GM23338 (cell line): ENCODE results near the gene CHRDL2. TPM values are rescaled to one million over a fixed set of nuclear protein-coding genes. Genes with fewer than 3 reads are reported as not detected.

Source experiments
- ATAC-seq: fragments of 200-7000 bp; cut with Tn5 transposase; 3 replicates; pipeline ENCODE4 v1.9.1; 2020
- DNase-seq: peaks from one replicate; pipeline ENCODE4 v3.0.0-alpha.2; 2015; ENCODE audit warnings: low spot score
- H2AFZ ChIP-seq: fragments of 200-600 bp; sonication (generic); 2 replicates; pipeline ENCODE4 v1.8.0; 2016; ENCODE audit warnings: antibody characterized with exemption, mild to moderate bottlenecking, moderate library complexity
- H3F3A ChIP-seq: fragments of 200-600 bp; sonication (generic); replicated peaks from 2 replicates; pipeline ENCODE4 v1.8.0; 2017; ENCODE audit warnings: antibody characterized with exemption, mixed run types, low read depth
- H3K27ac ChIP-seq: fragments of 200-600 bp; sonication (generic); 2 replicates; pipeline ENCODE4 v1.6.1; 2016; ENCODE audit warnings: low read depth
- H3K27me3 ChIP-seq: fragments of 200-600 bp; sonication (generic); 2 replicates; pipeline ENCODE4 v1.8.0; 2016; ENCODE audit warnings: mild to moderate bottlenecking, mixed run types, moderate library complexity; ENCODE audit not compliant: insufficient read depth
- H3K36me3 ChIP-seq: fragments of 200-600 bp; sonication (generic); 2 replicates; pipeline ENCODE4 v1.8.0; 2016; ENCODE audit warnings: mild to moderate bottlenecking; ENCODE audit not compliant: insufficient read depth
- H3K4me1 ChIP-seq: fragments of 200-600 bp; sonication (generic); 2 replicates; pipeline ENCODE4 v1.8.0; 2016; ENCODE audit warnings: mild to moderate bottlenecking, moderate library complexity; ENCODE audit not compliant: insufficient read depth
- H3K4me2 ChIP-seq: fragments of 200-600 bp; sonication (generic); 2 replicates; pipeline ENCODE4 v1.7.1; 2017; ENCODE audit warnings: mixed run types
- H3K4me3 ChIP-seq: fragments of 200-600 bp; sonication (generic); 2 replicates; pipeline ENCODE4 v1.6.1; 2016; ENCODE audit warnings: mixed run types
- H3K79me2 ChIP-seq: fragments of 200-600 bp; sonication (generic); replicated peaks from 2 replicates; pipeline ENCODE4 v1.8.0; 2017; ENCODE audit warnings: mild to moderate bottlenecking; ENCODE audit not compliant: insufficient read depth
- H3K9me2 ChIP-seq: fragments of 200-600 bp; sonication (generic); 2 replicates; pipeline ENCODE4 v1.8.0; 2017; ENCODE audit not compliant: insufficient read depth
- H4K20me1 ChIP-seq: fragments of 200-600 bp; sonication (generic); replicated peaks from 2 replicates; pipeline ENCODE4 v1.8.0; 2017; ENCODE audit warnings: mild to moderate bottlenecking; ENCODE audit not compliant: insufficient read depth
- H3K27ac Mint-ChIP-seq: 2 replicates; pipeline ENCODE4 v1.8.0; 2020; ENCODE audit warnings: inconsistent platforms, mild to moderate bottlenecking, moderate library complexity, mixed read lengths
- H3K27me3 Mint-ChIP-seq: 3 replicates; pipeline ENCODE4 v1.8.0; 2022; ENCODE audit warnings: low read depth, mild to moderate bottlenecking, moderate library complexity, mixed read lengths, inconsistent platforms; ENCODE audit not compliant: insufficient read depth, poor library complexity
- H3K36me3 Mint-ChIP-seq: 3 replicates; pipeline ENCODE4 v1.8.0; 2021; ENCODE audit warnings: low read depth, mild to moderate bottlenecking, inconsistent platforms, moderate library complexity, mixed read lengths
- H3K4me1 Mint-ChIP-seq: 3 replicates; pipeline ENCODE4 v1.8.0; 2020; ENCODE audit warnings: mild to moderate bottlenecking, inconsistent platforms, mixed read lengths
- H3K4me3 Mint-ChIP-seq: 3 replicates; pipeline ENCODE4 v1.8.0; 2021; ENCODE audit warnings: moderate library complexity, mild to moderate bottlenecking, inconsistent platforms, mixed read lengths
- H3K9me3 Mint-ChIP-seq: 3 replicates; pipeline ENCODE4 v1.8.0; 2020; ENCODE audit warnings: moderate library complexity, mild to moderate bottlenecking, inconsistent platforms, mixed read lengths
- CTCF ChIP-seq, 2 experiments: fragments of 200-600 bp in 1 of 2; sonication (generic) in 1 of 2; conservative IDR thresholded peaks; 2 replicates each; pipeline versions ENCODE4 v1.5.1 to v1.6.1; 2016 to 2017; ENCODE audit warnings: antibody characterized with exemption in 2 of 2, low read depth in 2 of 2, mild to moderate bottlenecking in 2 of 2, moderate library complexity in 1 of 2
- ETS1 ChIP-seq: IDR thresholded peaks from 2 replicates; pipeline ENCODE4 v1.6.1; 2016; ENCODE audit warnings: antibody characterized with exemption
- NANOG ChIP-seq: IDR thresholded peaks from 2 replicates; pipeline ENCODE4 v1.6.1; 2016; ENCODE audit warnings: antibody characterized with exemption, borderline replicate concordance
- POLR2AphosphoS5 ChIP-seq: IDR thresholded peaks from 2 replicates; pipeline ENCODE4 v1.6.1; 2016; ENCODE audit warnings: antibody characterized with exemption, low read depth
- REST ChIP-seq: IDR thresholded peaks from one replicate; pipeline ENCODE4 v1.6.1; 2018; ENCODE audit warnings: antibody characterized with exemption; ENCODE audit not compliant: unreplicated experiment
- ZNF462 ChIP-seq: fragments of 250-450 bp; sonication (Bioruptor Pico); IDR thresholded peaks from 2 replicates; pipeline ENCODE4 v1.5.0; 2020; ENCODE audit warnings: mild to moderate bottlenecking, moderate library complexity
- polyA plus RNA-seq: library from polyadenylated mRNA; unstranded; fragments of >200 nt; fragmentation: Nextera tagmentation; extraction: Ambion mirVana; gene quantifications from 2 replicates; pipeline ENCODE4 v1.2.1, GENCODE V29; 2016
- total RNA-seq: library from RNA; depleted of rRNA; stranded (reverse); fragments of >200 nt; shearing (Covaris generic); gene quantifications from 2 replicates; pipeline ENCODE4 v1.2.3, GENCODE V29; 2014

The CHRDL2 gene
- total and polyA plus RNA-seq, 2 experiments from 2014 or later, result 0.21 TPM; not detected in 1

- TF ChIP-seq CTCF (conservative IDR thresholded peaks at IDR 0.05; ENCODE audit: low read depth in 2 of 2) (no peak), REST (no peak), ETS1 (no peak), POLR2AphosphoS5 (no peak)
Observed at GRCh38 chr11:74756571-74756970, 25.3 kb upstream of the CHRDL2 start (continued).

GRCh38 chr11:74755395-74755995 lies 24.3 kb upstream of the CHRDL2 start:
- no peak overlapping the region for H2AFZ ChIP-seq
- H3F3A ChIP-seq, result no peaks in the 10 kb centered on the region
- no peaks in the 10 kb centered on the region for H3K27me3 ChIP-seq
- H3K36me3 ChIP-seq, result no peaks in the 10 kb centered on the region
- no peaks in the 10 kb centered on the region for H3K9me2 ChIP-seq
- H3K27me3 Mint-ChIP-seq, result no peaks in the 10 kb centered on the region
- peaks cover 5% of the 10 kb centered on the region for H3K36me3 Mint-ChIP-seq
- peaks cover 17% of the 10 kb centered on the region for H3K4me1 ChIP-seq
- peak; percentile 90 for ATAC-seq
- peak overlapping the region; percentile 34 for H3K4me3 ChIP-seq
- H3K4me3 Mint-ChIP-seq, result peak overlapping the region; percentile 30
- DNase-seq, result peak; percentile 66
- no peaks in the 10 kb centered on the region; the same call in 1 of the 2 replicates for H4K20me1 ChIP-seq
- peaks cover 22% of the 10 kb centered on the region for H3K4me1 Mint-ChIP-seq
- H3K27ac Mint-ChIP-seq, result peak overlapping the region; percentile 8
- TF ChIP-seq ZNF462 (CRISPR knock-in tag) (peak; percentile 56; the same call in 1 of the 2 replicates), REST (no peak), NANOG (peak; percentile 72)
- peak overlapping the region; percentile 78 for H3K27ac ChIP-seq
- peaks cover 5% of the 10 kb centered on the region; the same call in 1 of the 3 replicates for H3K9me3 Mint-ChIP-seq
- peak overlapping the region; percentile 62 for H3K4me2 ChIP-seq
- H3K79me2 ChIP-seq, result peaks cover 61% of the 10 kb centered on the region
